Neutrophil (primary cell): ENCODE measurements around the gene MYH8.

Experiments
- H3K27ac ChIP-seq: fragments of 200-600 bp; sonication (generic); 2 replicates; pipeline ENCODE4 v1.5.1; 2016; ENCODE audit warnings: mild to moderate bottlenecking, moderate library complexity
- H3K27me3 ChIP-seq: fragments of 200-600 bp; sonication (generic); 2 replicates; pipeline ENCODE4 v1.6.0; 2016; ENCODE audit warnings: mild to moderate bottlenecking
- H3K36me3 ChIP-seq: fragments of 200-600 bp; sonication (generic); 2 replicates; pipeline ENCODE4 v1.5.1; 2017
- H3K4me1 ChIP-seq, 2 experiments: fragments of 200-600 bp in 1 of 2; sonication (generic) in 1 of 2; 1 replicate in 1 of 2; 2 replicates in 1 of 2; pipeline versions ENCODE4 v1.5.1 to v1.6.1; 2013 to 2016; ENCODE audit warnings: low read depth in 1 of 2, low read length in 1 of 2, mild to moderate bottlenecking in 1 of 2, moderate library complexity in 1 of 2; ENCODE audit not compliant: control insufficient read depth in 1 of 2, insufficient read depth in 1 of 2
- H3K4me3 ChIP-seq, 2 experiments: fragments of 200-600 bp in 1 of 2; sonication (generic) in 1 of 2; 1 replicate in 1 of 2; 2 replicates in 1 of 2; pipeline ENCODE4 v1.5.1; 2013 to 2016; ENCODE audit warnings: low read depth in 1 of 2, low read length in 1 of 2, mild to moderate bottlenecking in 1 of 2, moderate library complexity in 1 of 2
- H3K9me3 ChIP-seq: fragments of 200-600 bp; sonication (generic); 2 replicates; pipeline ENCODE4 v1.5.1; 2016
- TF ChIP-seq, protein P1 (sequence below): fragments of 200-600 bp; sonication (generic); IDR thresholded peaks from 2 replicates; pipeline ENCODE4 v1.5.1; 2016; ENCODE audit warnings: antibody characterized with exemption

The MYH8 gene

DNA sequence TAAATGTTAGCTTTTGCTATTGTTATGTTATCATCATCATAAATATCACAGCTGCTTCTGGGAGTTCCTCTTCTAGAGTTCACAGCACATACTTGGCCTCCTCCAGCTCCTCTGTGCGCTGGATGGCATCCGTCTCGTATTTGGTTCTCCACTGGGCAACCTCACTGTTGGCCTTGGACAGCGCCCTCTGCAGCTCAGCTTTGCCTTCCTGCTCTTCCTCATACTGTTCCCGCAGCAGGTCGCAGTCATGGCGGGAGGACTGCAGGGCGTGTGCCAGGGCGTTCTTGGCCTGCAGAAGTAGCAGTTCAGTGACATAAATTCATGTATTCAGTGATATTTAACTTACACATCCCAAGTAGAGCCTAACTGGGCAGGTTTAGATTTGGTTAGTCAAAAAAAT is 23.4 kb downstream of the MYH8 start:
- H3K4me1 ChIP-seq, result no peaks in the 10 kb centered on the region
- H3K36me3 ChIP-seq, result no peaks in the 10 kb centered on the region
- no peak overlapping the region for H3K4me3 ChIP-seq
- peaks cover 18% of the 10 kb centered on the region for H3K27me3 ChIP-seq
- TF ChIP-seq, protein P1, sequence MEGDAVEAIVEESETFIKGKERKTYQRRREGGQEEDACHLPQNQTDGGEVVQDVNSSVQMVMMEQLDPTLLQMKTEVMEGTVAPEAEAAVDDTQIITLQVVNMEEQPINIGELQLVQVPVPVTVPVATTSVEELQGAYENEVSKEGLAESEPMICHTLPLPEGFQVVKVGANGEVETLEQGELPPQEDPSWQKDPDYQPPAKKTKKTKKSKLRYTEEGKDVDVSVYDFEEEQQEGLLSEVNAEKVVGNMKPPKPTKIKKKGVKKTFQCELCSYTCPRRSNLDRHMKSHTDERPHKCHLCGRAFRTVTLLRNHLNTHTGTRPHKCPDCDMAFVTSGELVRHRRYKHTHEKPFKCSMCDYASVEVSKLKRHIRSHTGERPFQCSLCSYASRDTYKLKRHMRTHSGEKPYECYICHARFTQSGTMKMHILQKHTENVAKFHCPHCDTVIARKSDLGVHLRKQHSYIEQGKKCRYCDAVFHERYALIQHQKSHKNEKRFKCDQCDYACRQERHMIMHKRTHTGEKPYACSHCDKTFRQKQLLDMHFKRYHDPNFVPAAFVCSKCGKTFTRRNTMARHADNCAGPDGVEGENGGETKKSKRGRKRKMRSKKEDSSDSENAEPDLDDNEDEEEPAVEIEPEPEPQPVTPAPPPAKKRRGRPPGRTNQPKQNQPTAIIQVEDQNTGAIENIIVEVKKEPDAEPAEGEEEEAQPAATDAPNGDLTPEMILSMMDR, result no peak
- no peak overlapping the region for H3K27ac ChIP-seq
- H3K9me3 ChIP-seq, result no peaks in the 10 kb centered on the region

DNA sequence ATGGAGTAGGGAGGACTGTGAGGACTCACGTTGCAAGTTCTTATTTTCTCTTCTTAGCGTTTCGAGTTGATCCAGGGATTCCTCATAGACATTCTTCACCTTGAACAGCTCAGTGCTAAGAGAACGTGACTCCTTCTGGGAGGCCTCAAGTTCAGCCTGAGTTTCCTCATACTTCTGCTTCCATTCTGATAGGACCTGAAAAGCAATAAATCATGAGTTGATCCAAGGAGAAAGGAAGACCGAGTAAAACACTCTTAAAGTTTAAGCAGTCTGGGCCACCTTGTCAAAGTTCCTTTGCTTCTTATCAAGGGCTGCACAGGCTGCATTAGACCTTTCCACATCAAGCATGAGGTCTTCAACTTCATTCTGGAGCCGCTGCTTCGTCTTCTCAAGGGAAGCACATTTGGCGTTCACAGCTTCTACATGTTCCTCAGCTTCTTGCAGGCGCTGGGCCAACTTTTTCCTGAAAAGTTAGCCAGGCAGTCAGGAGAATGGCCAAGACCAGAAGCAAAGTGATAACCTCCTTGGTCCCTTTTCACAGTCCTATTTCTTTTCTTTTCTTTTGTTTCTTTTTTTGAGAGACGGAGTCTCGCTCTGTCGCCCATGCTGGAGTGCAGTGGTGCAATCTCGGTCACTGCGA is 25.1 kb downstream of the MYH8 start:
- Histone ChIP-seq H3K9me3 (no peaks in the 10 kb centered on the region), H3K27ac (no peak overlapping the region), H3K4me1 (no peaks in the 10 kb centered on the region), H3K36me3 (no peaks in the 10 kb centered on the region), H3K4me3 (no peak overlapping the region), H3K27me3 (peaks cover 27% of the 10 kb centered on the region)
- TF ChIP-seq, protein P1, result no peak

DNA sequence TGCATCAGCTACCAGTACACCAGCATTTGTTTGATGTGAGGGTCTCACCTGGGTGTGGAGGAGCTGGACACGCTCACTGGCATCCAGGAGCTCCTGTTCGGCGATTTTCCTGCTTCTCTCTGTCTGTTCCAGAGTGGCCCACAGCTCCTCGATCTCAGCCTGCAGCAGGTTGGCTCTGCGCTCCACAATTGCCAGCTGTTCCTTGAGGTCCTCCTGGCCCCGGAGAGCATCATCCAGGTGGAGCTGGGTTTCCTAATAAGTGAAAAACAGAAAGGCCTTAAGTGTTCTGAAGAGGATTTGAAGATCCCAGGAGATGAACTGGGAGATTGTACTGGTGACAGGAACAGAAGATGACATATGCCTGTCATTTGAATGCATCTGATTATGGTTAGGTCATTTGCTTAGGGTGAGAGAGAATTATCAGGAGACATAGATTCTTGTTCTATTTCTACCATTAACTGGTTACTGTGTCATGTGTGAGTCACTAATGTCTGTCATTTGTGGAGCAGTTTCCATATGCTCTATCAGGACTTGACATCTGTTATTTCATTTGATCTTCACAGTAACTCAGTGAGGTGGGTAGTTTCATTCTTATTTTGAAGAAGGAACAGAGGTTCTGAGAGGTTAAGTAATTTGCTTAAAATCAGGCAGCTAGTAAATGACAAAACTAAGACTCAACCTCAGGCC is 27.4 kb downstream of the MYH8 start:
- TF ChIP-seq, protein P1, result no peak

DNA sequence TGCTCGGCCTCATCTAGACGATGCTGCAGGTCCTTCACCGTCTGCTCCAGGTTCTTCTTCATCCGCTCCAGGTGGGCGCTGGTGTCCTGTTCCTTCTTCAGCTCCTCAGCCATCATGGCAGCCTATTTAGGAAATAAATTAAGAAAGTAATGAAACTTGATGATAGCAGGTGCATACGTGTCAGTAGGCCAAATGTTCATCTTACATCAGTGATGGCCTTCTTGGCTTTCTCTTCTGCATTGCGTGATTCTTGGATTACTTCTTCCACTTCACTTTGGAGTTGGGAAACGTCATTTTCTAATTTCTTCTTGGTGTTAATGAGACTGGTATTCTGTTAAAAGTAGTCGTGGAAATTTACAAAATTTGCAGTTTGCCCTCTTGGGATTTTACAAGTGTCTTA is 28.9 kb downstream of the MYH8 start:
- Histone ChIP-seq H3K27me3 (peaks cover 47% of the 10 kb centered on the region), H3K27ac (no peak overlapping the region), H3K4me1 (no peaks in the 10 kb centered on the region), H3K4me3 (no peak overlapping the region), H3K36me3 (no peaks in the 10 kb centered on the region), H3K9me3 (no peaks in the 10 kb centered on the region)
- TF ChIP-seq, protein P1, result no peak

More for the DNA sequence above, 27.4 kb downstream of the MYH8 start:
- H3K9me3 ChIP-seq, result no peaks in the 10 kb centered on the region
- no peak overlapping the region for H3K27ac ChIP-seq
- H3K4me1 ChIP-seq, result no peaks in the 10 kb centered on the region
- H3K36me3 ChIP-seq, result no peaks in the 10 kb centered on the region
- peaks cover 47% of the 10 kb centered on the region for H3K27me3 ChIP-seq
- H3K4me3 ChIP-seq, result no peak overlapping the region

DNA sequence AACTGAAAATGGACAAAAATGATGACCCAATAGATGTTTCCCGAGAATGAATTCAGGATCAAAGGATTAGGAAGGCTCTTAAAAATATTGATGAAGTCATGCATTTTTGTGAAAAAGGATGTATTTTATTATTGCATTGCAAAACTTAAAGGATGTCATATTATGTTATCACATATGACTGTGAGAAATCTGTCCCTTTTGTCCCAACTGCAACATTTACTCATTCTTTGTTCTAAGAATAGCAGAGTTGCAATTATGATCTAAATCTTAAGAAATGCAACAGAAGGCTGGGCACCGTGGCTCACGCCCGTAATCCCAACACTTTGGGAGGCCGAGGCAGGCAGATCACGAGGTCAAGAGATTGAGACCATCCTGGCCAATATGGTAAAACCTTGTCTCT is 35.9 kb downstream of the MYH8 start:
- TF ChIP-seq, protein P1, result no peak
- Histone ChIP-seq H3K36me3 (no peaks in the 10 kb centered on the region), H3K27ac (no peak overlapping the region), H3K4me1 (no peaks in the 10 kb centered on the region), H3K4me3 (no peak overlapping the region), H3K9me3 (no peaks in the 10 kb centered on the region), H3K27me3 (peaks cover 23% of the 10 kb centered on the region)
